Gastroesophageal sphincter (tissue), 2 donors: ENCODE data around the gene IVD.

Experiments
- EP300 ChIP-seq: sonication (generic); formaldehyde crosslinking; IDR thresholded peaks from one replicate; pipeline ENCODE4 v1.6.1; 2017; ENCODE audit warnings: antibody characterized with exemption, mild to moderate bottlenecking
- POLR2A ChIP-seq, 2 donors: fragments of 450-650 bp; IDR thresholded peaks; one replicate each; pipeline ENCODE4 v1.6.1; 2017; ENCODE audit warnings: antibody characterized with exemption in 2 of 2, mild to moderate bottlenecking in 2 of 2, moderate library complexity in 1 of 2

- TF ChIP-seq EP300: no peak
- TF ChIP-seq POLR2A (IDR thresholded peaks at IDR 0.05): no peak
These were observed 29.6 kb downstream of the IVD start for GRCh38 chr15:40435023-40435709.
